ENCODE measurements around the gene ITGA4. TPM values are rescaled to one million over a fixed set of nuclear protein-coding genes. Genes with fewer than 3 reads are reported as not detected.

The ITGA4 gene
- total and polyA plus RNA-seq, 4 donors, result 0.73 to 71.0 (median 14.4) TPM

GRCh38 chr2:181563101-181563692, 106.0 kb downstream of the ITGA4 start:
- ATAC-seq (ENCODE audit: insufficient read depth, low FRiP score), result no peak
- no peaks in the 10 kb centered on the region for H3K27me3 ChIP-seq (ENCODE audit: control insufficient read depth in 3 of 3, insufficient read depth in 3 of 3, low read length in 2 of 3)
- TF ChIP-seq CTCF (IDR thresholded peaks at IDR 0.05; ENCODE audit: control extremely low read depth, extremely low read depth), result no peak
- no peak for DNase-seq
- H3K36me3 ChIP-seq (ENCODE audit: control insufficient read depth in 4 of 4, insufficient read depth in 4 of 4, low read length in 4 of 4), result no peaks in the 10 kb centered on the region
- H3K4me3 ChIP-seq, result no peak overlapping the region
- no peak overlapping the region for H3K27ac ChIP-seq (ENCODE audit: low read depth in 1 of 2, low read length in 1 of 2)
- WGBS, 2 donors, result 41 to 66% methylated on average over 1 of the region's 1 CpG
- H3K9ac ChIP-seq (ENCODE audit: insufficient read depth in 1 of 2, low read length in 2 of 2), result no peak overlapping the region
- no peaks in the 10 kb centered on the region for H3K4me1 ChIP-seq (ENCODE audit: control insufficient read depth in 5 of 5, insufficient read depth in 5 of 5, low read length in 5 of 5)
- no peaks in the 10 kb centered on the region for H3K9me3 ChIP-seq (ENCODE audit: control insufficient read depth in 4 of 4, insufficient read depth in 3 of 4, low read length in 3 of 4)

GRCh38 chr2:181566334-181567032, 109.3 kb downstream of the ITGA4 start:
- Histone ChIP-seq H3K27ac (ENCODE audit: low read depth in 1 of 2, low read length in 1 of 2) (no peak overlapping the region), H3K9ac (ENCODE audit: insufficient read depth in 1 of 2, low read length in 2 of 2) (no peak overlapping the region), H3K9me3 (ENCODE audit: control insufficient read depth in 4 of 4, insufficient read depth in 3 of 4, low read length in 3 of 4) (no peaks in the 10 kb centered on the region), H3K4me3 (no peak overlapping the region), H3K36me3 (ENCODE audit: control insufficient read depth in 4 of 4, insufficient read depth in 4 of 4, low read length in 4 of 4) (no peaks in the 10 kb centered on the region), H3K27me3 (ENCODE audit: control insufficient read depth in 3 of 3, insufficient read depth in 3 of 3, low read length in 2 of 3) (no peaks in the 10 kb centered on the region), H3K4me1 (ENCODE audit: control insufficient read depth in 5 of 5, insufficient read depth in 5 of 5, low read length in 5 of 5) (no peaks in the 10 kb centered on the region)
- no peak for TF ChIP-seq CTCF (IDR thresholded peaks at IDR 0.05; ENCODE audit: control extremely low read depth, extremely low read depth)
- ATAC-seq (ENCODE audit: insufficient read depth, low FRiP score) (no peak), DNase-seq (no peak)
- WGBS, 2 donors, result 91 to 92% methylated on average over 6 of the region's 6 CpGs

DNA sequence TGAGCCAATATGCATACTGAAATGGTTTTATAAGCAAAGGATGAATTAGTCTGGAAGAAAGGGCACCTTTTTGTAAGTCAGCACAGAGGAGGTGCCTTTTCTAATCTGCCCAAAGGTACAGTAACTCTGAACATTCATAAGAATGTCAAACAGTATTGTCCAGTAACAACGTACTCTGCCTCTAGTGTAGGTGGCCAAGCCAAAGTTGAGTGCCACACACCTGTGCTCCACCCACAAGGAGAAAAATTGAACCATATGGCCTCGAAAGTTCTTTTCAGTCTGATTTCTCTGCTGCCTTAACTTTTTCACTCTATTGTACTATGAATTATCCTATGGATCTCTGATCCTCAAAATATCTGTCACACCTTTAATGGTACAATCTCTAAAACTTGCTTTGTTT, 112.9 kb downstream of the ITGA4 start:
- H3K4me3 ChIP-seq, result no peak overlapping the region
- WGBS, 2 donors, result 76 to 88% methylated on average over 2 of the region's 2 CpGs
- ATAC-seq (ENCODE audit: insufficient read depth, low FRiP score) (no peak), DNase-seq (no peak)
- no peaks in the 10 kb centered on the region for H3K4me1 ChIP-seq (ENCODE audit: control insufficient read depth in 5 of 5, insufficient read depth in 5 of 5, low read length in 5 of 5)
- H3K9ac ChIP-seq (ENCODE audit: insufficient read depth in 1 of 2, low read length in 2 of 2), result no peak overlapping the region
- no peaks in the 10 kb centered on the region for H3K9me3 ChIP-seq (ENCODE audit: control insufficient read depth in 4 of 4, insufficient read depth in 3 of 4, low read length in 3 of 4)
- TF ChIP-seq CTCF (IDR thresholded peaks at IDR 0.05; ENCODE audit: control extremely low read depth, extremely low read depth), result no peak
- H3K36me3 ChIP-seq (ENCODE audit: control insufficient read depth in 4 of 4, insufficient read depth in 4 of 4, low read length in 4 of 4), result no peaks in the 10 kb centered on the region
- H3K27me3 ChIP-seq (ENCODE audit: control insufficient read depth in 3 of 3, insufficient read depth in 3 of 3, low read length in 2 of 3), result no peaks in the 10 kb centered on the region
- no peak overlapping the region for H3K27ac ChIP-seq (ENCODE audit: low read depth in 1 of 2, low read length in 1 of 2)

Data from lung (tissue), 12 donors.